ENCODE results near the gene CCDC27. TPM values are rescaled to one million over a fixed set of nuclear protein-coding genes. Genes with fewer than 3 reads are reported as not detected.
"Not testable (repeated sequence)": the region's sequence is repeated elsewhere in the genome, so short reads cannot be mapped to it uniquely, and the experiment has no call there.

The CCDC27 gene
- polyA plus RNA-seq, 3 donors: 0.31 to 0.59 (median 0.32) TPM

DNA sequence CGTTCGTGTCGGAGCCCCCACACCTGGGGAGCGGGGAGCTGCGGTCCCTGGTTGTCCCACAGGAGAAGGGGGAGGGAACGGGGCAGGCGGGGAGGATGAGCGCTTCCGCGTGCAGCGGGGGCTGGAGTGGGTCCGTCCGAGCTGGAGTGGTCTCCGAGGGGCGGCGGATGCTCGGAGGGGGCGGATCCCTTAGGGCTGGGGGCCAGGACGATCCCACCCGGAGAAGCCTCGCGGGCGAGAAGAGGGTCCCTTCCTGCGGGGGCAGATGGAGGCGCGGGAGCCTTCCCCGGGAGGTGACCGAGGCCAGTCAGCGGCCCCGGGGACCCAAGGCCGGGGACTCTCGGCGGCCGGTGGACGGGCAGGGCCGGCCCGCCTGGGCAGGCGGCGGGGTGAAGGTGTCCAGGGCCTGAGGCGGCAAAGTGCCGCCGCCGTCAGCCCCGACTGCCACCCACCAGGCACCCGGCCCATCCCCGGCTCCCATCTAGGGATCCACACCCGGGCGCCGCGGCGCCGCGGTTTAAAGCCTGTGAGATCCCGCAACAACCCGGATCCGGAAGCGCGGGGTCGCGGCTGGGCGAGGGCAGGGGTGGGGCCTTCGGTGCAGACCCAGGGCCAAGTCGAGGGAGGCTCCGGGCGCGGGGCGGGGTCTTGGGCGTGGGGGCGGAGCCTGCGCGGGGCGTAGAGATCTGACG is 5.3 kb upstream of the CCDC27 start:
- peak; percentile 31 to 78 (median 71) for DNase-seq (ENCODE audit: extremely low read depth in 1 of 11, low read depth in 9 of 11, low spot score in 4 of 11)

DNA sequence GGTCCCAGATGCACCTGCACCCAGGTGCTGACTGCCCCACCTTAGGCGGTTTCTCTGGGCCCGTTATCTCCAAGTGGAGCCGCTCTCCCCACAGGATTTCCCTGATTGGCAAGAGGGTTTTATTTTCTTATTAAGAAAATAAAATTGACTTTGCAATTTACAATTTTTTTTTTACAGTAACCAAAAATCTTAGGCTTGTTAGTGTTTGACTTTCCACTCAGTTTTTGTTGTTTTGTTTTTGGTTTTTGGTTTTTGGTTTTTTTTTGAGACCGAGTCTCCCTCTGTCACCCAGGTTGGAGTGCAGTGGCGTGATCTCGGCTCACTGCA is 4.8 kb upstream of the CCDC27 start:
- DNase-seq (ENCODE audit: extremely low read depth in 1 of 11, low read depth in 9 of 11, low spot score in 4 of 11): no peak

- DNase-seq (ENCODE audit: extremely low read depth in 1 of 11, low read depth in 9 of 11, low spot score in 4 of 11): no peak
Observed at GRCh38 chr1:3747903-3748302, 4.3 kb upstream of the CCDC27 start.

DNA sequence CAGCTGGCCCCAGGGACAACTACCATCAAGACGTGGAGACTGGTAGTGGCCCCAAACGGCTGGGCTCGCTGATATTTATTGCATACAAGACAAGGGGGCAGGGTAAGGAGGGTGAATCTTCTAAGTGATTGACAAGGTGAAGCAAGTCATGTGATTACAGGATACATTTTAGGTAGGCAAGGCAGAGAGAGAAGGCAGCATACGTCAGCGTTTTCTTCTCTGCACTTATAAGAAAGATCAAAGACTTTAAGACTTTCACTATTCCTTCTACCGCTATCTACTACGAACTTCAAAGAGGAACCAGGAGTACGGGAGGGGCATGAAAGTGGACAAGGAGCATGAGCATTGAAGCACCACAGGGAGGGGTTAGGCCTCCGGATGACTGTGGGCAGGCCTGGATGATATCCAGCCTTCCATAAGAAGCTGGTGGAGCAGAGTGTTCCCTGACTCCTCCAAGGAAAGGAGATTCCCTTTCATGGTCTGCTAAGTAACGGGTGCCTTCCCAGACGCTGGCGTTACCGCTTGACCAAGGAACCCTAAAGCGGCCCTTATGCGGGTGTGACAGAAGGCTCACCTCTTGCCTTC is 3.8 kb upstream of the CCDC27 start:
- not testable (repeated sequence) for DNase-seq (ENCODE audit: extremely low read depth in 1 of 11, low read depth in 9 of 11, low spot score in 4 of 11)

- DNase-seq (ENCODE audit: extremely low read depth in 1 of 11, low read depth in 9 of 11, low spot score in 4 of 11): no peak
Observed at GRCh38 chr1:3749512-3749911, 2.7 kb upstream of the CCDC27 start.

GRCh38 chr1:3750741-3751140 is 1.5 kb upstream of the CCDC27 start:
- no peak for DNase-seq (ENCODE audit: extremely low read depth in 1 of 11, low read depth in 9 of 11, low spot score in 4 of 11)

- no peak for DNase-seq (ENCODE audit: extremely low read depth in 1 of 11, low read depth in 9 of 11, low spot score in 4 of 11)
Observed at GRCh38 chr1:3753656-3754454, 1.6 kb downstream of the CCDC27 start.

DNA sequence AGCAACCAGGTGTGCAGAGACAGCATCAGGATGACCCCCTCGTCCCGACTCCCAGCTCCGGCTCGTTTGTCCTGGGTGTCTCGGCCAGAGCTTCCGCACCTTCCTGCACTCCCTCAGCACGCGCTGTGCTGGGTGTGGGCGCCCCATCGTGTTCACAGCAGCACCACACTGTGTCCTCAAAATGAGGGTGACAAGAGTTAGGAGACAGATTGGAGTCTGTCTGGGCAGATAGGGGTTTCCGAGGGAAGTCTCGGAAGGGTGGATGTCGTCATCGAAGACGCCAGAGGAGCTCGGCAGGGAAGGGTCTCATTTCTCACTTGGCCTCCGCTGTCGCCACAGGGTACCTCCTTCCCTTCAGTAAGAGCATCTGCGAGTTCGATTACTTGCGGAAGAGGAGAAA is 4.1 kb downstream of the CCDC27 start:
- no peak for DNase-seq (ENCODE audit: extremely low read depth in 1 of 11, low read depth in 9 of 11, low spot score in 4 of 11)

DNA sequence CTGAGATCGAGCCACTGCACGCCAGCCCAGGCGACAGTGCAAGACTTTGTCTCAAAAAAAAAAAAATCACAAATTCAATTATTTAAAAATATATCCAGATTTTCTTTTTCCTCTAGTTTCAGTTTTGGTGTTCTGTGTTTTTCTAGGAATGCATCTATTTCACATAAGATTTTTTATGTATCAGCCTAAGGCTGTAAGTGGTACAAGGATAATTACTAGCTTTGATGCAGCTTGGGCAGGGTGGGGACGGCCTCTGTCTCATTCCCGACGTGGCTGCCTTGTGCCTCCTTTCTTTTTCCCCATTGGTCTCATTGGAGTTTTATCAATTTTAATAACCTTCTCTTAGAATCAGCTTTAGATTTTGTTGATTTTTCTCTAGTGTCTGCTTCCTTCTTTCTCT is 6.9 kb downstream of the CCDC27 start:
- DNase-seq (ENCODE audit: extremely low read depth in 1 of 11, low read depth in 9 of 11, low spot score in 4 of 11): no peak

GRCh38 chr1:3759796-3760195 is 7.5 kb downstream of the CCDC27 start:
- no peak for DNase-seq (ENCODE audit: extremely low read depth in 1 of 11, low read depth in 9 of 11, low spot score in 4 of 11)

GRCh38 chr1:3761296-3762010 is 9.2 kb downstream of the CCDC27 start:
- no peak for DNase-seq (ENCODE audit: extremely low read depth in 1 of 11, low read depth in 9 of 11, low spot score in 4 of 11)

DNA sequence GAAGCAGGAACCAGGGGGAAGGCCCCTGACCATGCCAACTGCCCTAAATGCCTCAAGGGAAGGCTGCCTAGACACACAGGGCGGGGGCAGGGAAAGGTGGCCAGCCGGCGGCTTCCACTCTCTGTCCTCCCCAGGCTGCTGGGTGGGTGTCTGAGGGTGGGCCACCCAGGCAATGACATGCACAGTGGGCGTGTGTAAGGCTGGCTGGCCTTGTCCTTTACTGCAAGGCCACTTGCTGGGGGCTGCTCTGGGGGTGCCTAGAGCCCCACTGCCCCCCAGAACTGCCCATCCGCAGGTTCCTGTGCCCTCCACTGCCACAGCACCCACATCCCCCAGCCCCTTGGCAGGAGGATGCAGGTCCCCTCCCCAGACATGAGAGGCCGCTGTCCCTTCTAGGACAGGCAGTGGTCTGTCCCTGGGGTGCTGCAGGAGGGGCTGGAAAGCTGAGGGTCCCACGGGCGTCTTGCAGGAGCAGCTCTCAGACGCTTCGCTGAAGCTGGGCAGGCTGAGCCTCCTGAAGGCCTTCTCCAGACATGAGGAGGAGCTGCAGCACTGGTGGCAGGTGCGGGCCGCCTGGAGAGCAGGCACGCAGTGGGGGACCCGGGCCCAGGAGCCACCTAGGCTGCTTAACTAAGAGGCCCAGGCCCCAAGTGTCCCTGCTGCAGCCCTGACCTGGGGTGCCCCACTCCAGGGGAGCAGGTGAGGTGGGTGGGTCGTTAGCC is 10.1 kb downstream of the CCDC27 start:
- no peak for DNase-seq (ENCODE audit: extremely low read depth in 1 of 11, low read depth in 9 of 11, low spot score in 4 of 11)

DNA sequence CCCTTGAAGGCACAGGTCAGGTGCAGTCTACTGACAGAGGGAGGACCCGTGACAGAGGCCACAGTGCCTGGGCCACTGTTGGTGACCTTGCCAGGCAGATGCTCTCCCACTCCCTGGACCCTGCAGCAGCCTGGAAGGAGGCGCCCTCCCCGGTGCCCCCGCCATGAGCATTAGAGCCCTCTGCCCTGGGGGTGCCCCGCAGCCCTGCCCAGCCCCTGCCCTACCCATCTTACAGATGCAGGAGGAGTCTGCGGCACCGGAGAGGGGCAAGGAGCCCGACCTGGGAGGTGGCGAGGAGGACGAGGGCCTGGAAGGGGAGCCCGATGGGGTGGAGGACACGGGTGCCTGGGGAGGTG is 10.6 kb downstream of the CCDC27 start:
- no peak for DNase-seq (ENCODE audit: extremely low read depth in 1 of 11, low read depth in 9 of 11, low spot score in 4 of 11)

- DNase-seq (ENCODE audit: extremely low read depth in 1 of 11, low read depth in 9 of 11, low spot score in 4 of 11): no peak
Observed at GRCh38 chr1:3763351-3764125, 11.3 kb downstream of the CCDC27 start.

DNA sequence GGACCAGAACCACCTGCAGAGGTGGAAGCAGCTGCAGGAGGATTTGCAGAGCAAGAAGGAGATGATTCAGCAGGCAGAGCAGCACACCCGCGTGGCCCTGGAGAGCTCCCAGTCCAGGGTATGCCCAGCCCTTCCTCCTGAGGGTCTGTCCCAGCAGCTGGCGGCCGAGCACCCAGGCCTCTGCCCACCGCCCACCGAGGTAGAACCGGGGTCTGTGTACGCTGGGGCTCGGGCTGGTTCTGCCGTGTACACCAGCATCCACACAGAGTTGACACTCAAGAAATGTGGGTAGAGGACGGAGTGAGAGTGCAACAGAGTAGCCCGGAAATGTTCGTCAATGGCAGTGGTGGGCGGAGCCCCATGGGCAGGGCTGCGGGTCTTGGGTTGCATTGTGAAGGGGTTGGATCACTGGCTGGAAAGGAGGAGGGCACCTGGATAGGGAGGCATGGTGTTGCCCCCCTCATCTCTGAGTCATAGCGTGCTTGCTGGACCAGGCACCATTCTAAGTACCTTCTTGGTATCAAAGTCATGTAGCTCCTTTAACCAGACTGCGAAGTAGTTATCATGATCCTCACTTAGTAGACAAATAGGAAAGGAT is 15.2 kb downstream of the CCDC27 start:
- no peak for DNase-seq (ENCODE audit: extremely low read depth in 1 of 11, low read depth in 9 of 11, low spot score in 4 of 11)

- no peak for DNase-seq (ENCODE audit: extremely low read depth in 1 of 11, low read depth in 9 of 11, low spot score in 4 of 11)
Observed at GRCh38 chr1:3768811-3769390, 16.7 kb downstream of the CCDC27 start.

- no peak for DNase-seq (ENCODE audit: extremely low read depth in 1 of 11, low read depth in 9 of 11, low spot score in 4 of 11)
Observed at GRCh38 chr1:3770047-3770765, 18.0 kb downstream of the CCDC27 start.

Data from renal cortex interstitium (tissue), 11 donors.